ENCODE data around the gene SGK2. TPM values are rescaled to one million over a fixed set of nuclear protein-coding genes. Genes with fewer than 3 reads are reported as not detected.

Gene SGK2
- total and polyA plus RNA-seq, 2 of the 13 experiments (the other 11 are each of a cell fraction or from before 2014, with no cell fraction given), result 6.2 to 29.4 TPM

DNA sequence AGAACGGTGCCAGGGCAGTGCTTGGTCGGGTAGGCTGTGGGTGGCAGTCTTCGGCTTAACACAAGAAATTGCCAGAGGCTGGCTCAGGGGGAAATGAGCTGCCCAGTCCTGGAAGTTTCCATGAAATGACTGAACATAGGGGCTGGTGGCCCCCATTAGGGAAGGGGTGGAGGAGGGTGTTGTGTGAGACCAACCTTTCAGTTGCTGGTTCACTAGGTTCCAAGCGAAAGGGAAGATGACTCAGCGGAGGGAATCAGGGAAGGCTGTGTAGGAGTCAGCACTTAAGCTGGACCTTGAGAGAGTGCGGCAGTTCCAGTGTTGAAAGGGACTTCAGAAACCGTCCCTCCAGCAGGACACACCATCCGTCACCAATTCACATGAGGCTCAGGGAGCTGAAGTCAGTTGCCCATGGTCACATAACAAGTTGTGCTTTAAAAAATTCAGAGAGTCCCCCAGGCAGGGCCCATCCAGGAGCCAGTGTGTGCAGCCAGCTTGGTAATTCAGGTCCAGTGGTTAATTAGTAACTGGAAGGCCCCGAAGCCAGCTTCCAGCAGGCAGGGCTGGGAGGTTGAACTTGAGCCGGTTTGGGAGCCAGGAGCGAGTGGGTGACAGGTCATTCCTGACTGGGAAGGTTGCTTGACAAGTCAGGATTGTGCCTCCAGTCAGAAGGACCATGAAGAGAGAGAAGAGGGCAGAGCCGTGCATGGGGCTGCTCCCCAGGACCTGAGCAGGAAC, at the start of gene SGK2 (continued):
- TF ChIP-seq POLR2A (IDR thresholded peaks at IDR 0.05; ENCODE audit: insufficient read depth in 1 of 2, low read depth in 2 of 2, low read length in 2 of 2), result peak; percentile 87 to 97
- TF ChIP-seq CHD2 (IDR thresholded peaks at IDR 0.05; ENCODE audit: low read depth, low read length), result no peak; the same call in 1 of the 2 replicates
- TF ChIP-seq, protein P1, sequence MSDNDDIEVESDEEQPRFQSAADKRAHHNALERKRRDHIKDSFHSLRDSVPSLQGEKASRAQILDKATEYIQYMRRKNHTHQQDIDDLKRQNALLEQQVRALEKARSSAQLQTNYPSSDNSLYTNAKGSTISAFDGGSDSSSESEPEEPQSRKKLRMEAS (IDR thresholded peaks at IDR 0.05), result peak; percentile 65
- peak; percentile 16; the same call in 1 of the 2 replicates for TF ChIP-seq SATB2 (CRISPR knock-in tag; IDR thresholded peaks at IDR 0.05)
- TF ChIP-seq MAFG (CRISPR knock-in tag; IDR thresholded peaks at IDR 0.05), result peak; percentile 96
- peak; percentile 84; the same call in 1 of the 2 replicates for TF ChIP-seq MIER3 (CRISPR knock-in tag; IDR thresholded peaks at IDR 0.05; ENCODE audit: borderline replicate concordance)
- peak; percentile 88; the same call in 1 of the 2 replicates for TF ChIP-seq ZNF598 (CRISPR knock-in tag; IDR thresholded peaks at IDR 0.05; ENCODE audit: borderline replicate concordance)
- TF ChIP-seq, protein P2, sequence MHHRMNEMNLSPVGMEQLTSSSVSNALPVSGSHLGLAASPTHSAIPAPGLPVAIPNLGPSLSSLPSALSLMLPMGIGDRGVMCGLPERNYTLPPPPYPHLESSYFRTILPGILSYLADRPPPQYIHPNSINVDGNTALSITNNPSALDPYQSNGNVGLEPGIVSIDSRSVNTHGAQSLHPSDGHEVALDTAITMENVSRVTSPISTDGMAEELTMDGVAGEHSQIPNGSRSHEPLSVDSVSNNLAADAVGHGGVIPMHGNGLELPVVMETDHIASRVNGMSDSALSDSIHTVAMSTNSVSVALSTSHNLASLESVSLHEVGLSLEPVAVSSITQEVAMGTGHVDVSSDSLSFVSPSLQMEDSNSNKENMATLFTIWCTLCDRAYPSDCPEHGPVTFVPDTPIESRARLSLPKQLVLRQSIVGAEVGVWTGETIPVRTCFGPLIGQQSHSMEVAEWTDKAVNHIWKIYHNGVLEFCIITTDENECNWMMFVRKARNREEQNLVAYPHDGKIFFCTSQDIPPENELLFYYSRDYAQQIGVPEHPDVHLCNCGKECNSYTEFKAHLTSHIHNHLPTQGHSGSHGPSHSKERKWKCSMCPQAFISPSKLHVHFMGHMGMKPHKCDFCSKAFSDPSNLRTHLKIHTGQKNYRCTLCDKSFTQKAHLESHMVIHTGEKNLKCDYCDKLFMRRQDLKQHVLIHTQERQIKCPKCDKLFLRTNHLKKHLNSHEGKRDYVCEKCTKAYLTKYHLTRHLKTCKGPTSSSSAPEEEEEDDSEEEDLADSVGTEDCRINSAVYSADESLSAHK (CRISPR knock-in tag; IDR thresholded peaks at IDR 0.05; ENCODE audit: borderline replicate concordance), result no peak
- peak; percentile 72; the same call in 1 of the 2 replicates for TF ChIP-seq ZSCAN30 (CRISPR knock-in tag; IDR thresholded peaks at IDR 0.05)
- 0 out of 2 replicates have a peak, but pooled peaks have one; percentile 40 for TF ChIP-seq ZFP36L1 (CRISPR knock-in tag; IDR thresholded peaks at IDR 0.05)
- TF ChIP-seq RFXAP (CRISPR knock-in tag; IDR thresholded peaks at IDR 0.05; ENCODE audit: borderline replicate concordance), result 0 out of 2 replicates have a peak, but pooled peaks have one; percentile 66
- TF ChIP-seq PAWR (CRISPR knock-in tag; IDR thresholded peaks at IDR 0.05; ENCODE audit: borderline replicate concordance), result 0 out of 2 replicates have a peak, but pooled peaks have one; percentile 21
- TF ChIP-seq ZNF780A (CRISPR knock-in tag; IDR thresholded peaks at IDR 0.05), result no peak
- peak; percentile 67; the same call in 1 of the 2 replicates for TF ChIP-seq ZNF615 (CRISPR knock-in tag; IDR thresholded peaks at IDR 0.05; ENCODE audit: borderline replicate concordance)
- TF ChIP-seq, protein P3, sequence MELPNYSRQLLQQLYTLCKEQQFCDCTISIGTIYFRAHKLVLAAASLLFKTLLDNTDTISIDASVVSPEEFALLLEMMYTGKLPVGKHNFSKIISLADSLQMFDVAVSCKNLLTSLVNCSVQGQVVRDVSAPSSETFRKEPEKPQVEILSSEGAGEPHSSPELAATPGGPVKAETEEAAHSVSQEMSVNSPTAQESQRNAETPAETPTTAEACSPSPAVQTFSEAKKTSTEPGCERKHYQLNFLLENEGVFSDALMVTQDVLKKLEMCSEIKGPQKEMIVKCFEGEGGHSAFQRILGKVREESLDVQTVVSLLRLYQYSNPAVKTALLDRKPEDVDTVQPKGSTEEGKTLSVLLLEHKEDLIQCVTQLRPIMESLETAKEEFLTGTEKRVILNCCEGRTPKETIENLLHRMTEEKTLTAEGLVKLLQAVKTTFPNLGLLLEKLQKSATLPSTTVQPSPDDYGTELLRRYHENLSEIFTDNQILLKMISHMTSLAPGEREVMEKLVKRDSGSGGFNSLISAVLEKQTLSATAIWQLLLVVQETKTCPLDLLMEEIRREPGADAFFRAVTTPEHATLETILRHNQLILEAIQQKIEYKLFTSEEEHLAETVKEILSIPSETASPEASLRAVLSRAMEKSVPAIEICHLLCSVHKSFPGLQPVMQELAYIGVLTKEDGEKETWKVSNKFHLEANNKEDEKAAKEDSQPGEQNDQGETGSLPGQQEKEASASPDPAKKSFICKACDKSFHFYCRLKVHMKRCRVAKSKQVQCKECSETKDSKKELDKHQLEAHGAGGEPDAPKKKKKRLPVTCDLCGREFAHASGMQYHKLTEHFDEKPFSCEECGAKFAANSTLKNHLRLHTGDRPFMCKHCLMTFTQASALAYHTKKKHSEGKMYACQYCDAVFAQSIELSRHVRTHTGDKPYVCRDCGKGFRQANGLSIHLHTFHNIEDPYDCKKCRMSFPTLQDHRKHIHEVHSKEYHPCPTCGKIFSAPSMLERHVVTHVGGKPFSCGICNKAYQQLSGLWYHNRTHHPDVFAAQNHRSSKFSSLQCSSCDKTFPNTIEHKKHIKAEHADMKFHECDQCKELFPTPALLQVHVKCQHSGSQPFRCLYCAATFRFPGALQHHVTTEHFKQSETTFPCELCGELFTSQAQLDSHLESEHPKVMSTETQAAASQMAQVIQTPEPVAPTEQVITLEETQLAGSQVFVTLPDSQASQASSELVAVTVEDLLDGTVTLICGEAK (IDR thresholded peaks at IDR 0.05), result no peak
- TF ChIP-seq, protein P3 (CRISPR knock-in tag; IDR thresholded peaks at IDR 0.05), result peak; percentile 78; the same call in 1 of the 2 replicates
- TF ChIP-seq SUZ12 (IDR thresholded peaks at IDR 0.05; ENCODE audit: low read depth, low read length), result no peak

All from HepG2 (cell line).